Measurements from ENCODE around the gene NAGLU. TPM values are rescaled to one million over a fixed set of nuclear protein-coding genes. Genes with fewer than 3 reads are reported as not detected.

NAGLU gene
- total RNA-seq, 3 donors from 2014 or later: 28.9 to 51.8 (median 35.6) TPM

DNA sequence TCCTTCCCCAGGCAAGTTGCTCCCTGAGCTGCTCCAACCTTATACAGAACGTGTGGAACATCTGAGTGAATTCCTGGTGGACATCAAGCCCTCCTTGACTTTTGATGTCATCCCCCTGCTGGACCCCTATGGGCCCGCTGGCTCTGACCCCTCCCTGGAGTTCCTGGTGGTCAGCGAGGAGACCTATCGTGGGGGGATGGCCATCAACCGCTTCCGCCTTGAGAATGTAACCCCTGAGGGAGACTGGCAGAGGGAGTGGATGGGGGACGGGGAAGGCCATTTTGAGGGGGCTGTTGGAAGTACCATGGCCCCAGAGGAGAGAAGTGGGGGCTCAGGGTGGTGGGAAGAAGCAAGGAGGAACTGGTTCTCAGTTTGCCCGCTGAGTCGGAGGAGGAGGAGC, 27.9 kb downstream of the NAGLU start:
- no peak for ATAC-seq
- Histone ChIP-seq H3K36me3 (ENCODE audit: low read depth) (no peaks in the 10 kb centered on the region), H3K4me1 (ENCODE audit: low read depth) (peaks cover 46% of the 10 kb centered on the region), H3K9me3 (no peaks in the 10 kb centered on the region), H3K4me3 (no peak overlapping the region)
- TF ChIP-seq, protein P1, sequence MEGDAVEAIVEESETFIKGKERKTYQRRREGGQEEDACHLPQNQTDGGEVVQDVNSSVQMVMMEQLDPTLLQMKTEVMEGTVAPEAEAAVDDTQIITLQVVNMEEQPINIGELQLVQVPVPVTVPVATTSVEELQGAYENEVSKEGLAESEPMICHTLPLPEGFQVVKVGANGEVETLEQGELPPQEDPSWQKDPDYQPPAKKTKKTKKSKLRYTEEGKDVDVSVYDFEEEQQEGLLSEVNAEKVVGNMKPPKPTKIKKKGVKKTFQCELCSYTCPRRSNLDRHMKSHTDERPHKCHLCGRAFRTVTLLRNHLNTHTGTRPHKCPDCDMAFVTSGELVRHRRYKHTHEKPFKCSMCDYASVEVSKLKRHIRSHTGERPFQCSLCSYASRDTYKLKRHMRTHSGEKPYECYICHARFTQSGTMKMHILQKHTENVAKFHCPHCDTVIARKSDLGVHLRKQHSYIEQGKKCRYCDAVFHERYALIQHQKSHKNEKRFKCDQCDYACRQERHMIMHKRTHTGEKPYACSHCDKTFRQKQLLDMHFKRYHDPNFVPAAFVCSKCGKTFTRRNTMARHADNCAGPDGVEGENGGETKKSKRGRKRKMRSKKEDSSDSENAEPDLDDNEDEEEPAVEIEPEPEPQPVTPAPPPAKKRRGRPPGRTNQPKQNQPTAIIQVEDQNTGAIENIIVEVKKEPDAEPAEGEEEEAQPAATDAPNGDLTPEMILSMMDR (IDR thresholded peaks at IDR 0.05): no peak
- no peak for DNase-seq
- intact Hi-C loops (cut with DNase I, micrococcal nuclease): no loop called here

DNA sequence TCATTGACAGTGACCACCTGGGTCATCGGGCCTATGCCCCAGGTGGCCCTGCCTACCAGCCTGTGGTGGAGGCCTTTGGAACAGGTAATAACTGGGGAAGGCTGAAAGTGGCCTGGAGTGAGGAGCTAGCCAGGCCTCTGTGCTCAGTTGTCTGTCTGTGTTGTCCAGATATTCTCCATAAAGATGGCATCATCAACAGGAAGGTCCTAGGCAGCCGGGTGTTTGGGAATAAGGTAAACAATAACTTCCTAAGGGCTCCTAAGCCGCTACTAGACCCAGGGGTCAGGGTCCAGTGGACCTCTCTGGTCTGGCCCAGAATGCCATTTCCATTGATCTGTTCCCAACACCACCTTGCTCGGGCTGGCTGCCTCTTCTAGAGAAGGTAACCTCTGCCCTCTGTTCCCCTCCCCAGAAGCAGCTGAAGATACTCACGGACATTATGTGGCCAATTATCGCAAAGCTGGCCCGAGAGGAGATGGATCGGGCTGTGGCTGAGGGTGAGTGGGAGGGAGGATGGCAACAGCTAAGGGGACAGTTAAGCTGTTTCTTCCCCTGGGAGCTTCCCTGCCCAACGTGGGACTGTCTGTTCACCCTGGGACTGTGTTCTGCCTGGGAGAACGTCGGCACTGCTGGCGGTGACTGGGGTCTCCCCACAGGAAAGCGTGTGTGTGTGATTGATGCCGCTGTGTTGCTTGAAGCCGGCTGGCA, 28.9 kb downstream of the NAGLU start:
- TF ChIP-seq, protein P1 (IDR thresholded peaks at IDR 0.05): no peak
- no peak for ATAC-seq
- no peaks in the 10 kb centered on the region for H3K36me3 ChIP-seq (ENCODE audit: low read depth)
- H3K9me3 ChIP-seq: no peaks in the 10 kb centered on the region
- intact Hi-C loops (cut with DNase I, micrococcal nuclease): no loop called here
- peaks cover 41% of the 10 kb centered on the region for H3K4me1 ChIP-seq (ENCODE audit: low read depth)
- no peak overlapping the region for H3K4me3 ChIP-seq
- DNase-seq: peak in 1 of 3 donors; percentile 19

DNA sequence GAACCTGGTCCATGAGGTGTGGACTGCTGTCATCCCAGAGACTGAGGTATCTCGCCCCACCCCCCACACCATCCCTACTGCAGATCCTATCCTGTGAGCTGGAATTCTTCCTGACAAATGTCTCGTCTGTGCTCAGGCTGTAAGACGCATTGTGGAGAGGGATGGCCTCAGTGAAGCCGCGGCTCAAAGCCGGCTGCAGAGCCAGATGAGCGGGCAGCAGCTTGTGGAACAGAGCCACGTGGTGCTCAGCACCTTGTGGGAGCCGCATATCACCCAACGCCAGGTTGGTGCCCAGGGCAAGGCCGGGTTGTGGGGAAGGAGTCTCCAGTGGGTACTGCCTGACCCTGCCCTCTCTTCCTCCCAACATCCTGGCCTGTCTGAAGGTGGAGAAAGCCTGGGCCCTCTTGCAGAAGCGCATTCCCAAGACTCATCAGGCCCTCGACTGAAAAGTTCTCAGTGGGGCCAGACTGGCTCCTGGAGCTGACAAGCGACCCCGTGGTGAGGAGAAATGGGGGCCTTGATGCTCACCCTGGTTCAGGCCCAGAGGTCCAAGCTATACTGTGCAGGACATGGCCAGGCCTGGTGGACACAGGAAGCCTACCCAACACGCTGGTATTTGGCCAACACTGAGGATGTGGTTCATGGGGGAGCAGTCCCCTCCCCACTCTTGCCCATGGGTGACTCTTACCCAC, 29.6 kb downstream of the NAGLU start:
- H3K4me3 ChIP-seq: no peak overlapping the region
- intact Hi-C loops (cut with DNase I, micrococcal nuclease): no loop called here
- DNase-seq (peak in 1 of 3 donors; percentile 36), ATAC-seq (no peak)
- peaks cover 40% of the 10 kb centered on the region for H3K4me1 ChIP-seq (ENCODE audit: low read depth)
- H3K36me3 ChIP-seq (ENCODE audit: low read depth): no peaks in the 10 kb centered on the region
- TF ChIP-seq, protein P1 (IDR thresholded peaks at IDR 0.05): no peak
- no peaks in the 10 kb centered on the region for H3K9me3 ChIP-seq

DNA sequence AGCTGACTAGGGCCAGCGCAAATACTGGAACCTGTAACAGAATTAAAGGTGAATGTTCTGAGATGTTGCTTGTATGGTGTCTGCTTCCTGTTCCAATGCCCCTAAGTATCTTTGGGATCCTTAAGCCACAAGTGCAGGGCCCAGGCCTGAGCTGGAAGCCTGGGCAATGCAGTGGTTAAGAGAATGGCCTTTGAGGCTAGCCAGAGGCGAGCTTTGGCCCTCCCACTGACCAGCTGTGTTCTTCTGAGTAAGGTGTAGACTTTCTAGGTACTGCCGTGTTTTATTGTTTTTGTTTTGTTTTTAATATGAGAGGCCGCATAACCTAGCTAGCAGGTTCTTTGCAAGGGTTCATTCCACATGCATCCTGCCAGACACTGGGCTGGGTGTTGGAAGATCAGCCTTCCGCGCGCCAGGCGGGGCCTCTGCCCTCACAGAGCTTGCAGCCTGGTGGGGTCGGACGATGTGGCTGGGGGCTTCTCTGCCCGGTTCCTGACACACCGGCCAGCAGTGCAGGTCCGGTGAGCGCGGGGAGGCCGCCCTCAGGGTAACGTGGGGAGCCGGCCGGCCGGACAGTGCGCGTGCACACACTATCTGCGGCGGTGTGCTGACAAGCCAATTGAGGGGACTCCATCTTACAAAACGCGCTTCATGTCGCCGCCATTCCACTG, 30.3 kb downstream of the NAGLU start:
- peaks cover 40% of the 10 kb centered on the region for H3K4me1 ChIP-seq (ENCODE audit: low read depth)
- H3K36me3 ChIP-seq (ENCODE audit: low read depth): no peaks in the 10 kb centered on the region
- intact Hi-C loops (cut with DNase I, micrococcal nuclease): no loop called here
- ATAC-seq (no peak), DNase-seq (no peak)
- no peaks in the 10 kb centered on the region for H3K9me3 ChIP-seq
- no peak overlapping the region for H3K4me3 ChIP-seq
- TF ChIP-seq, protein P1 (IDR thresholded peaks at IDR 0.05): no peak

DNA sequence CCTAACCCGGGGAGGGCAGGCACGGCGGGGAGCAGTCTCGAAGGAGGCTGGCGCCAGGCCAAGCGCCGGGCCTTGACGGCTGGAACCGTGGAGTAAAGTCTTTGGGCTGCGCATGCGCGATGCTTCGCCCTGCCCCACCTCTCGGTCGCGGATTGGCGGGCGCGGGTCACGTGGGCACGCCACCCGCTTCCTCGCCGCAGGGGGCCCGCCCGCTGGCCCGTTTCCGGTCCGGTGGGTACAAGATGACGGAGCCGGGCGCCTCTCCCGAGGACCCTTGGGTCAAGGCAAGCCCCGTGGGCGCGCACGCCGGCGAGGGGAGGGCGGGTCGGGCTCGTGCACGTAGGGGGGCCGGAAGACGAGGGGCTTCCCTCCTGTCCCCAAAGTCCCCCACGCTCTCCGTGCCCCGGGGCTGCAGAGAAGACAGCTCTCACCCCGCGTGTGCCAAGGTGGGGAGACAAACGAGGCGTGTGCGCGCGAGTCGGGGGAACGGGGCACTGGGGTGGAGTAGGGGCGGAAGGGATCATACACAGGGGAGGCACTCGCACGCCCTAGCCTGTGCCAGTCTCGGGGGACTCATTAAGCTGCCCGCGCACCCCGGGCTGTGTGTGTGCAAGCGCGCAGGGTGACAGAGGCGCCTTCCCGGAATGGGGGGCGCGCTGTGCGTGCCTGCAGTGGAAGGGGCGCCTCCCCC, 31.0 kb downstream of the NAGLU start, which contains the start of gene MLX:
MLX (plus strand) TSS at position 218 of the 691 bp plus-strand sequence; CDS start at position 243, 25 bp downstream.
- Histone ChIP-seq H3K4me3 (peak within 1 kb of the TSS; percentile 84), H3K36me3 (ENCODE audit: low read depth) (peaks cover 4% of the 10 kb centered on the region), H3K4me1 (ENCODE audit: low read depth) (peaks cover 40% of the 10 kb centered on the region), H3K9me3 (no peaks in the 10 kb centered on the region)
- peak; percentile 95 to 97 (median 96) for DNase-seq
- TF ChIP-seq, protein P1 (IDR thresholded peaks at IDR 0.05): no peak
- ATAC-seq: peak; percentile 83
- intact Hi-C loops (cut with DNase I, micrococcal nuclease): no loop called here

All from mucosa of descending colon (tissue), 3 donors.